AG08396 (cell line): ENCODE results near the gene CCNF.

Experiments used
- DNase-seq: peaks from one replicate; pipeline ENCODE4 v3.0.0; 2012; ENCODE audit warnings: low spot score, mixed read lengths

The CCNF gene

GRCh38 chr16:2457267-2457666, 28.0 kb downstream of the CCNF start:
- DNase-seq, result no peak

- DNase-seq, result no peak
Measured at GRCh38 chr16:2457946-2458345, 28.7 kb downstream of the CCNF start.

GRCh38 chr16:2458887-2459646, 29.8 kb downstream of the CCNF start:
- no peak for DNase-seq

GRCh38 chr16:2459647-2460390, 30.6 kb downstream of the CCNF start, which contains the start of gene TEDC2:
Gene TEDC2 (plus strand): TSS chr16:2460109. CDS start chr16:2460145, 36 bp downstream.
- DNase-seq, result peak; percentile 99

GRCh38 chr16:2460391-2460713, 31.1 kb downstream of the CCNF start:
- no peak for DNase-seq

GRCh38 chr16:2460916-2461315, 31.7 kb downstream of the CCNF start:
- DNase-seq, result no peak

- no peak for DNase-seq
Measured at GRCh38 chr16:2462031-2462866, 33.0 kb downstream of the CCNF start.

GRCh38 chr16:2464333-2464732, 35.1 kb downstream of the CCNF start:
- DNase-seq, result no peak

GRCh38 chr16:2465653-2466415, 36.6 kb downstream of the CCNF start:
- DNase-seq, result no peak

GRCh38 chr16:2466667-2467527, 37.6 kb downstream of the CCNF start:
- no peak for DNase-seq

GRCh38 chr16:2467528-2468232, 38.4 kb downstream of the CCNF start:
- DNase-seq, result peak; percentile 93

GRCh38 chr16:2468233-2468724, 39.0 kb downstream of the CCNF start:
- DNase-seq, result peak; percentile 56

- no peak for DNase-seq
Measured at GRCh38 chr16:2468725-2469398, 39.6 kb downstream of the CCNF start.

GRCh38 chr16:2469399-2470233, 40.4 kb downstream of the CCNF start:
- DNase-seq, result no peak

GRCh38 chr16:2470234-2470601, 41.0 kb downstream of the CCNF start:
- no peak for DNase-seq

GRCh38 chr16:2470603-2471015, 41.4 kb downstream of the CCNF start:
- no peak for DNase-seq

- DNase-seq, result peak; percentile 71
Measured at GRCh38 chr16:2471016-2471652, 41.9 kb downstream of the CCNF start, which contains the start of gene NTN3. Gene NTN3 (plus strand): TSS chr16:2471297. CDS start chr16:2471702, 405 bp downstream.
